Amygdala (tissue), 56 donors: ENCODE measurements around the gene TNFRSF1A.
"Not testable (repeated sequence)": the region's sequence is repeated elsewhere in the genome, so short reads cannot be mapped to it uniquely, and the experiment has no call there.

ENCODE experiments used
- DNase-seq, 56 donors: peaks; one replicate each; lab custom pipeline; 2025; lab: John Stamatoyannopoulos, UW

The TNFRSF1A gene

GRCh38 chr12:6340745-6341416 lies 995 bp downstream of the TNFRSF1A start:
- DNase-seq = no peak

GRCh38 chr12:6340032-6340638 lies 1.7 kb downstream of the TNFRSF1A start:
- no peak for DNase-seq

- no peak for DNase-seq
Measured at GRCh38 chr12:6338955-6339354, 2.9 kb downstream of the TNFRSF1A start.

- DNase-seq = not testable (repeated sequence)
Measured at GRCh38 chr12:6338536-6338935, 3.3 kb downstream of the TNFRSF1A start.

GRCh38 chr12:6337958-6338433 lies 3.9 kb downstream of the TNFRSF1A start:
- DNase-seq = no peak

- no peak for DNase-seq
Measured at GRCh38 chr12:6336889-6337853, 4.7 kb downstream of the TNFRSF1A start.

GRCh38 chr12:6336079-6336888 lies 5.6 kb downstream of the TNFRSF1A start:
- peak in 46 of 56 donors; percentile 21 to 89 (median 65) for DNase-seq

- peak in 12 of 56 donors; percentile 13 to 72 (median 38) for DNase-seq
Measured at GRCh38 chr12:6335451-6336078, 6.3 kb downstream of the TNFRSF1A start.

- DNase-seq = no peak
Measured at GRCh38 chr12:6334940-6335450, 6.9 kb downstream of the TNFRSF1A start.

- no peak for DNase-seq
Measured at GRCh38 chr12:6334359-6334758, 7.5 kb downstream of the TNFRSF1A start.

- no peak for DNase-seq
Measured at GRCh38 chr12:6333566-6333965, 8.3 kb downstream of the TNFRSF1A start.

GRCh38 chr12:6333029-6333428 lies 8.8 kb downstream of the TNFRSF1A start:
- DNase-seq = no peak

- no peak for DNase-seq
Measured at GRCh38 chr12:6332459-6332858, 9.4 kb downstream of the TNFRSF1A start.

GRCh38 chr12:6330999-6331714 lies 10.7 kb downstream of the TNFRSF1A start:
- no peak for DNase-seq

- no peak for DNase-seq
Measured at GRCh38 chr12:6330192-6330591, 11.7 kb downstream of the TNFRSF1A start.

GRCh38 chr12:6329703-6330064 lies 12.2 kb downstream of the TNFRSF1A start:
- DNase-seq = no peak

- DNase-seq = no peak
Measured at GRCh38 chr12:6328945-6329702, 12.8 kb downstream of the TNFRSF1A start.
